ENCODE measurements around the gene GZMH. TPM values are rescaled to one million over a fixed set of nuclear protein-coding genes. Genes with fewer than 3 reads are reported as not detected.

GZMH gene
- total and polyA plus RNA-seq, 2 donors (not counting 3 experiments of a cell fraction or from before 2014, with no cell fraction given): not detected

GRCh38 chr14:24565766-24566165, 43.7 kb downstream of the GZMH start:
- CTCF ChIA-PET: interaction anchor here (0.8 kb wide), 1 partner anchor 10 kb away, joined by 3 read pairs; the partner anchor contains the start of gene CTSG

More at GRCh38 chr14:24565766-24566165, 43.7 kb downstream of the GZMH start:
- no peaks in the 10 kb centered on the region for H3K4me1 ChIP-seq (ENCODE audit: control insufficient read depth, extremely low read depth, insufficient read depth, low read length)
- dilution Hi-C loops (cut with MboI; ENCODE audit: extremely low pct_ligation_motif_present, low sequenced_read_pairs): no loop called here
- H3K4me3 ChIP-seq (replicated peaks in 1 of 3; ENCODE audit: insufficient read depth in 1 of 3, low read depth in 1 of 3, low read length in 3 of 3): no peak overlapping the region
- no peak for FAIRE-seq
- BruUV-seq (replicated peaks): no TSS peak
- no peak for DNase-seq (ENCODE audit: low read depth, low spot score)
- H3K9ac ChIP-seq (replicated peaks; ENCODE audit: extremely low read depth, insufficient read depth, low read length): no peak overlapping the region
- H3K36me3 ChIP-seq (ENCODE audit: control insufficient read depth in 2 of 2, extremely low read depth in 1 of 2, insufficient read depth in 2 of 2, low read length in 2 of 2): no peaks in the 10 kb centered on the region
- no peaks in the 10 kb centered on the region for H3K27me3 ChIP-seq (ENCODE audit: control insufficient read depth in 2 of 2, insufficient read depth in 2 of 2, low read length in 2 of 2)
- H4K20me1 ChIP-seq (replicated peaks; ENCODE audit: control insufficient read depth, extremely low read depth, insufficient read depth, low read length): no peaks in the 10 kb centered on the region
- H2AFZ ChIP-seq (ENCODE audit: low read depth, low read length): no peak overlapping the region
- POLR2A ChIA-PET: no interaction called here
- H3K4me2 ChIP-seq (ENCODE audit: insufficient read depth, low read length): no peak overlapping the region
- TF ChIP-seq MYC (IDR thresholded peaks at IDR 0.05; ENCODE audit: low read depth, low read length) (no peak), POLR2A (IDR thresholded peaks at IDR 0.05; ENCODE audit: low read depth, low read length) (no peak), FOS (IDR thresholded peaks at IDR 0.05; ENCODE audit: borderline replicate concordance, insufficient read depth, low read length) (no peak), EZH2 (IDR thresholded peaks at IDR 0.05; ENCODE audit: borderline replicate concordance, low read depth, low read length, severe bottlenecking) (no peak), POLR2AphosphoS5 (IDR thresholded peaks at IDR 0.05; ENCODE audit: insufficient read depth, low read depth, low read length) (no peak), CTCF (IDR thresholded peaks at IDR 0.05; ENCODE audit: extremely low read depth in 1 of 2, insufficient read depth in 1 of 2, low read depth in 1 of 2, low read length in 2 of 2) (no peak), JUN (IDR thresholded peaks at IDR 0.05; ENCODE audit: borderline replicate concordance, insufficient read depth, insufficient read length, low read depth) (no peak), GATA2 (IDR thresholded peaks at IDR 0.05; ENCODE audit: insufficient read depth, insufficient read length, low read depth, low read length) (no peak)
- TF ChIP-seq, protein P1, sequence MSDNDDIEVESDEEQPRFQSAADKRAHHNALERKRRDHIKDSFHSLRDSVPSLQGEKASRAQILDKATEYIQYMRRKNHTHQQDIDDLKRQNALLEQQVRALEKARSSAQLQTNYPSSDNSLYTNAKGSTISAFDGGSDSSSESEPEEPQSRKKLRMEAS (IDR thresholded peaks at IDR 0.05; ENCODE audit: insufficient read depth, insufficient read length): no peak
- H3K9me1 ChIP-seq (replicated peaks; ENCODE audit: control insufficient read depth, extremely low read depth, insufficient read depth, low read length): no peaks in the 10 kb centered on the region
- no peaks in the 10 kb centered on the region for H3K79me2 ChIP-seq (ENCODE audit: control insufficient read depth, insufficient read depth, low read length)
- intact Hi-C loops (cut with micrococcal nuclease): no loop called here
- no peaks in the 10 kb centered on the region for H3K9me3 ChIP-seq (replicated peaks; ENCODE audit: control insufficient read depth, insufficient read depth, low read length)
- H3K27ac ChIP-seq (ENCODE audit: insufficient read depth, low read depth, low read length): no peak overlapping the region
